GM19324 (cell line): Measurements from ENCODE around the gene NFILZ.

Experiments used
- ATAC-seq: cut with Tn5 transposase; IDR thresholded peaks from one replicate; pipeline ENCODE4 v1.9.1; 2021; ENCODE audit warnings: mild to moderate bottlenecking, moderate library complexity; ENCODE audit not compliant: unreplicated experiment, low FRiP score

The NFILZ gene, protein sequence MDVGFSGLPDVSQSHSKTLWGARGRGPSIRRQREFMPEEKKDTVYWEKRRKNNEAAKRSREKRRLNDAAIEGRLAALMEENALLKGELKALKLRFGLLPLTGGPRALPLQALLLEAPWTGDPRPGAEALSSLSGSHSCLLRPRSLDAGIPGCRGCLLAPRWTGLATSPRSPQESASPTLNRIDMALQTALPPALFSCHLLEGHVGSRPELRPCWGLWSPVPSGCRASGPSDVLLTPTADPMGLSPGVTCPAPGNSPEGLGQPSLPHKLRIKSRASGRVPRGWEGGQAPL

DNA sequence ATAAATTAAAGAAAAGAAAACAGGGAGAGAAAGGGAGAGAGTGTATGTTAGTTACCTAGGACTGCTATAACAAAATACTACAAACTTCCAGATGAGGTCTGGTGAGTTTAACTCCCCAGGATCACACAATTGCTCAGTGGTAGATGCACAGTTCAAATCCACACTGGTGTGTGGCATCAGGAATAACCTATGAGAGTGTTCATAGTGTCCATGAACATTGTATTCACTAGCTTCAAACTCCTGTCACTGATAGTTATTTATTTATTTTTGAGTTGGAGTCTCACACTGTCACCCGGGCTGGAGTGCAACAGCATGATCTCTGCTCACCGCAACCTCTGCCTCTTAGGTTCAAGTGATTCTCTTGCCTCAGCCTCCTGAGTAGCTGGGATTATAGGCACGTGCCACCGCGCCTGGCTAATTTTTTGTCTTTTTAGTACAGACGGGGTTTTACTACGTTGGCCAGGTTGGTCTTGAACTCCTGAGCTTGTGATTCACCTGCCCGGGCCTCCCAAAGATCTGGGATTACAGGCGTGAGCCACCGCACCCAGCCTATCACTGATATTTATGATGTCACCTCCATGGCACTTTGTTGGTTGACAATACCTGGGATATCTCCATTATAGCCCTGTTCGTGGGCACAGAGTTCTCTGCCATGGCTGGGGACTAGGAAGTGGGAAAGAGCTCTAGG lies at the start of gene NFILZ:
Gene NFILZ, plus strand, starts transcription at position 638 of the 688 bp plus-strand sequence. CDS start 46,133 bp downstream, outside the sequence.
- no peak for ATAC-seq

DNA sequence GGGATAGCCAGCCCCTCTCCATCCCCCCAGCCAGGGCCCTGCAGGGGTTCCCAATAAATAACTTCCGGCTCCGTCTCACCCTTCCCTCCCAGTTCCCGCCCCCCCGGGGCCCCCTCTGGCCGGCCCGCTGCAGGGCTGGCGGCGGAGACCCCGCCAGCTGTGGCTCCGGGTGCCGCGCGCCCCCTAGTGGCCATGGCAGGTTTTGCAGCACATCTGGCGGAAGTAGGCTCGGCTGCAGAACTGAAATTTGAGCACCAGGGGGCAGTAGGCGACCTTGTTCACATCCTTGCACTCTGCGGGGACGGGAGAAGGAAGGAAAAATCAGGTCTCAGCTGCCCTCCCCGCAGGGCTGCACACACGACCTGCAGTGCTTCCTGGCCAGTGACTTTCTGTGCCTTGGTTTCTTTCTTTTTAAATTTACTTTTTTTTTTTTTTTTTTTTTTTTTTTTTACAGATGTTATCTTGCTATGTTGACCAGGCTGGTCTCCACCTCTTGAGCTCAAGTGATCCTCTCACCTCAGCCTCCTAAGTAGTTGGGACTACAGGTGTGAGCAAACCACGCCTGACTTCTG lies 49.6 kb upstream of the NFILZ start:
- ATAC-seq = no peak

DNA sequence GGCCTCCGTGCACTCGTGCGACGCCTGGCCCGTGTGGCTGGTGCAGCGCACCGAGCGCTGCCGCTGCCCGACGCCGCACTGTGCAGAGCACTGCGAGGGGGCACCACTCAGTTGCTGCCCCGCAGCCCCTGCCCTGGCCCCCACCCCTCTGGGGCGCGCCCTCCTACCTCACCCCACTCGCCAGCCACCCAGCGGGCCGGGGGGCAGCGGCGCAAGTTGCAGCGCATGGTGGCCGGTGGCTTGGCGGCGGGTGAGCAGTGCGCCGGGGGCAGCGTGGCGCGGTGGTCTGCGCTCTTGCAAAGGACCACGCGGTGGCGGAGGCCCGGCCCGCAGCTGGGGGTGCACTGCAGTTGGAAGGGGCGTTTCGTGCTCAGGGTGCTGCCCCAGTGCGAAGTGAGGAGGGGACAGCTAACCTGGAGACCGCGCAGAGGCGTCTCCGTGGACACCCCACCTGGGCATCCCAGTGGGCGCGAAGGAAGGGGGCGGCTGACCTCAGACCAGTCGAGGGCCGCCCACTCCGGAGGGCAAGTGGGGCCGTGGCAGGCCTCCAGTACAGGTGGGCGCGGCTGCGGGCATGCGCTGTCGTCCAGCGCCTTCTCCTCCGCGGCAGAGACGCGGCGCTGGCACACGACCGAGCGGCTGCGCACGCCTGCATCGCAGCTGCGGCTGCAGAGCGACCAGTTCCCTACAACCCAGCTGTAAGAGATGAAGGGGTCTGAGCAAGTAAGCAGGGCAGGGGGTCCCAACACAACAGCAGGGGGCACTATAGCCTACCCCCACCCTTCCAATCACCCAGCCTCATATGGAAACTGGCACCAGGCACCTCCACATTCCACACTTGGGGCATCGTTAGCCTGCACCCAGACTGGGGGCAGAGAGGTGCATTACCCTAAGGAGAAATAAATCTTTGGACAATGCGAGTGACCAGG lies 45.2 kb upstream of the NFILZ start:
- ATAC-seq = no peak

DNA sequence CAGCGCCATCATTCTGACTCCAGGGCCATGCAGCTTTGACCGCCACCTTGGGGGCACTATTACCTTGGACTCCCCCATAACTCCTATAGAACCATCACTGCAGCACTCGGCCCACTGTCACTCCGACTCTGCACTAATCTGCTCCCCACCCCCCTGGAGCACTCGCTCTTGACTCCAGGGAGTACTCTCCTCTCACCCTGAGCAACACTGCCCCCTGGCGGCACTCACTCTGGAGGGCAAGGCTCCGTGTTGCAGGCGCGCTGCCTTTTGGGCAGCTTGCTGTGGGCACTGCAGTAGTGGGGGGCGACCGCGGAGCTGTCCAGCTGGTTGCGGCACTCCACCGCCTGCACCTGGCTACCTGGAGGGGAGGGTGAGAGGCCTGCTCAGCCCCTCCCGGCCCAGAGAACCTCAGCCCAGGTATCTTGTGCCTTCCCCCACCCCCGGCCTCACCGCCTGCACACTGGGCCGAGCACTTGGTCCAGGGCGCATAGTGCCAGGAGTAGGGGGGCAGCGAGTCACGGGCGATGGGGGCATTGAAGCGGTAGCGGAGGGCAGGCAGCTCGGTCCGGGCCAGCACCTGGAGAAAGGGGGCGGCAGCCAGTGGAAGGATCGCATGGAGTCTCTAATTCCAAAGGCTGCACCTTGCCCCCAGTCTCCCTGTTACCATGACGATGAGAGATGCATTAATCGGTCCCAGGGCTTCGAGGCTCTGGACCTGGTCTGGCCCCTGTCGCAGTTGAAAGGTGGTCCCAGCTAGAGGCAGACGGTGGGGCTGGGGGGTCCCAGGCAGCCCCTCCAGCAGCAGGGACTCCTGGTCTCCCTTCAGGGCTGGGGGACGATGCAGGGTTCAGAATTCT lies 44.3 kb upstream of the NFILZ start:
- ATAC-seq = no peak

DNA sequence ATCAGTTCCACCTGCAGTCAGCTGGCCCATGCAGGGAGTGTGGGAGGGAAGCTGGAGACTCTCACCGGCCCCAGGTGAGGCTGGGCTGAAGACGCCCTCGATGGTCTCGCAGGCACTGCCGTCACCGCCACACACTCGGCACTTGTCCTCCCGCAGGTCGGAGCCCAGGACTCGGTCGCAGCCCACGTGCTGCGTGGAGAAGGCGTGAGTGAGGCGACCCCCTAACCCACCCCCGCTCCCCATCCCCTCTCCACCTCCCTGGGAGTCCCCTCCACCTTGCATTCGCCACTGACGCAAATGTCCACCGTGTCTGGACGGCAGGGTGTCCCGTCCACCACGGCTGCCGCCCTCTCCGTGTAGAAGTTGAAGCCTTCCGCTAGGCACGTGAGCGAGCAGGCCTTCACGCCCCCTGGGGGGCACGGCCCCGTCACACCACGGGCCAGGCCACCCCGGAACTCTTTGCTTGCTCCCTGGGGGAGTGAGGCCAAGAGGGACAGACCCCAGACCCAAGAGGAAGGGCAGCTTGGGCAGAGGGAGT lies 41.2 kb upstream of the NFILZ start:
- no peak for ATAC-seq

DNA sequence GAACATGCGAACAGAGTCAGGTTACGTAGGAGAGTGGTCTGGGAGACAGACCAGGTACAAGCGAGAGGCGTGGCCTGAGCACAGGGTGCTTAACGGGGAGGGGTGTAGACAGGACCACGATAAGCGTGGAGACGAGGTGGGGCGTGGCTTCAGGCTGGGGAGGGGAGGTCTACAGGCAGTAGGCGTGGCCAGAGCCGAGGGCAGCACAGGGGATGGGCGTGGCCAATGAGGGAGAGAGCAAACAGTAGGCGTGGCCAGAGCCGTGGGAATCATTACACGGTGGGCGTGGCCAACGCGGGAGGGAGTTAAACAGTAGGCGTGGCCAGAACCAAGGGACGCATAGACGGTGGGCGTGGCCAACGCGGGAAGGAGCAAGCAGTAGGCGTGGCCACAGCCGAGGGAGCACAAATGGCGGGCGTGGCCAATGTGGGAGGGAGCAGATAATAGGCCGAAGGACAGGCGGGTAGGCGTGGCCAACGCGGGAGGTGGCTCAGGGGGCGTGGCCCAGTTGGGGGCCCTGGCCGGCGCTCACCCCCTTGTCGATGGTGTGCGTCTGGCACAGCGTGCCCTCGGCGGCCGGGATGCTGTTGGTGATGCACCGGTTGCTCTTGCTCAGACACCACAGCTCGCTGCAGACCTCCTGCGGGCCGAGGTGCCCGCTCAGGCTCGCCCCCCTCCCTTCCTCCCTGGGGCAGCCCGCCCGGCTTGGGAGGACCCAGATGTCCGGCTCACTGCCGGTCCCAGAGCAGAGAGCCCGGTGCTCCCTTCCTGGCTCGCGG lies 38.0 kb upstream of the NFILZ start:
- no peak for ATAC-seq

DNA sequence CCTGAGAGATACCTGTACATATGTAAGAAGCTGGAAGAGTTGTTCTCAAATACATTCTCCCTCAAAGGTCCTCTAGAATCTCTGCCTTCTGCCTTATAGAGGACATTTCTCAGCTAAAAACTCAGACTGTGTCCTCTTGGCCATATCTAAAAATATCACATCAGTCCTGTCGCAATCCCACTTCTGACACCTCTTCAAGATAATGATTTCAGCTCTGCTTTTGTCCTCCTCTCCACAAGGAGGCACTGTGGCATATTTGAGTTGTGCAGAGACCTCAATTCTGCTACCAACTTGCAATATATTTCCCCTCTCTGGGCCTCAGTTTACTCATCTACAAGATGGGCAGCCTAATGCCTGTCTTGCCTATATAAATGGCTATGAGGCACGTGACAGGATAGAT lies 36.5 kb upstream of the NFILZ start:
- no peak for ATAC-seq

DNA sequence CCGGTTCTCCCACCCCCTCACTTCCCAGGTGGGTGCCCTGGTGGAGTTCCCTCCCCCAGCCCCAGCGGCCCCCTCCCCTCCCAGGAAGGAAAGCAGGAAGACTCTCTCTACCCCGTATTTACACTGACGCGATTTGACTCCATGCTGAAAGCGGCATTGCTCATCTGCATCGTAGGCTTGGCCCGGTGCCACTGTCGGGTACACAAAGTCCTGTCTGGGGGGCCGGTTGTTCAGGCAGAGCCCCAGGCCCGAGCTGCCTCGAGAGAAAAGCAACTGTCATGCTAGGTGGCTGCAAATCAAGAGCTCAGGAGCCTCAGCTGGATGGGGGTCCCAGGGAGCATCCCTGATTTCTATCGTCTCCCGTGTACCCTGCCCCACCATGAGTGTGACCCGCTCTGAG lies 34.8 kb upstream of the NFILZ start:
- no peak for ATAC-seq

DNA sequence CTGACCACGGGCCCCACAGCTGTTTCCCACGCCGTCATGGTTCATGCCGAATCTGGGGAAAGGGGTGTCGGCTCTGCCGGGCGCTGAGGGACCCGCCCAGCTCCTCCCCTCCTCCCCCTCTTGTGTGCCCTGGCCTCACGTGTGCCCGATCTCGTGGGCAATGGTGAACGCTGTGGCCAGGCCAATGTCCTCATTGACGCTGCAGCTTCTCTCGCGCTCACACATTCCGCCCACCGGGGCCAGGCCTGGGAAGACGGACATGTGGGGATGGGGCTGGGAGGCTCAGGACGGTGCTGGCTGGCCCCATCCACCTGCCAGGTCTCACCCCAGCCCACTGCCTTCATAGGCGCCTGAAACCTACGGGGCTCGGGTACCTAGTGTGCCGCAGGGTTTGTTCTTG lies 34.3 kb upstream of the NFILZ start:
- ATAC-seq = no peak

DNA sequence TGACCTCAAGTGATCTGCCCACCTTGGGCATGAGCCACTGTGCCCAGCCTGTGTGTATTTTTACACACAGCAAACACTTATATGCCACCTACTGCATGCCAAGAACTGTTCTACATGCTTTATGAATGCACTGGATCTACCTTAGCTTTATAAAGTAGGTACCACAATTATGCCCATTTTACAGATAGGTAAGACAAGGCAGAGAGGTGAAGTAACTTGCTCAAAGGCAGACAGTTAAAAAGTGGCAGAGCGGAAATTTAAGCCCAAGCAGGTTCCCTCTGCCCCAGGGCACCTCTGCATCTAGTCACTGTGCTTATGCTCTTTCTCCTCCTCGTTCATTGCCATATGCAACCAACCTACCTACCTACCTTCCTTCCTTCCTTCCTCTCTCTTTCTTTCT lies 30.4 kb upstream of the NFILZ start:
- ATAC-seq = no peak

DNA sequence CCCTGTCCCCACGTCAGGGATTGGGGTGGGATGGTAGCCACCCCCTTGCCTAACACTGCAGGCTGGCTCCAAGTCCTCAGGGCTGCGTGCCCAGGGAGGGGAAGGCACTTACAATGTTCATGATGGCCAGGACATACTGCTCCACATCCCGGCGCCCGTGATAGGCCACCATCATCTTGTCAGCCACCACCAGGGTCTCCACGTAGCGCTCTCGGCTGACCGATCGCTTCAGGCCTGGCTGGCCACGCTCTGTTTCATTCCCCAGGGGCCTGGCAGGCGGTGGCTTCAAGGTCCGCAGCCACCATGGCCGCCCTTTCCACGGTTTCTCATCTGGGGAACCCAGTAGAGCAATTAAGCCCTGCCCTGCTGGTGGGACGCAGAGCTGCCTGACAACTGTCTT lies 29.6 kb upstream of the NFILZ start:
- no peak for ATAC-seq

DNA sequence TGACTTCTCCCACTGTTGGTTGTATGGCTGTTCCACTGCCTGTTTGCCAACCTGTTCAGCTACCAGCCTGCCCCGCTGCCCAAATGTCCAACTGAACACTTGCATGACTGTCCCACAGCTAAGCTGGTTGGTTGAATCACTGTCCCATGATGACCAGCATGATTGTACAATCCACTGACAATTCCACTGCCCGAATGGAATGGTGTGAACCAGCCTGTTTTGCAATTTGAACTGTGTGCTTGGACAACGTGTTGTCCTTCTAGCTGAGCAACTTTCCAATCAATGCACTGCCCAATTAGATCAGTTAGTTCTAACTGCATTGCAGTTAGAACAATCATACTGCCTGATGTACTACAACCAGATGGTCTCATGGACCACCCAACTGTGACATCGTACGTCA lies 28.6 kb upstream of the NFILZ start:
- no peak for ATAC-seq

DNA sequence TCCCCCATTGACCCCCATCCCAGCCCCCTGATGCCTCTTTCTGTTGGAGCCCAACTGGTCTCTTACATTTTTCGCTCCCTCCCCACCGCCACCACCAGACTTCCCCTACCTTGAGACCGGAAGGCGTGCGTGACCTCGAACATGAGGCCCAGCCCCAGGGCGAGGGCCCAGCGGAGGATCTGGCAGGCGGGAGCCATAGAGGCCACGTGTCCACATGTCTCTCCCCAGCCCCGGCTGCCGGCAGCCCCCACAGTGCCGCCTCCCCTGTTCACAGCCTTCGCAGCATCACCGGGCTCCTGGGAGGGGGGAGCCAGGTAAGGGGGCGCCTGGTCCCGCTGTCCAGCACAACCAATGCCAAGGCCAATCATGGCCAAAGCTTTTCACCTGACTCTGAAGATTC lies 24.9 kb upstream of the NFILZ start:
- no peak for ATAC-seq

DNA sequence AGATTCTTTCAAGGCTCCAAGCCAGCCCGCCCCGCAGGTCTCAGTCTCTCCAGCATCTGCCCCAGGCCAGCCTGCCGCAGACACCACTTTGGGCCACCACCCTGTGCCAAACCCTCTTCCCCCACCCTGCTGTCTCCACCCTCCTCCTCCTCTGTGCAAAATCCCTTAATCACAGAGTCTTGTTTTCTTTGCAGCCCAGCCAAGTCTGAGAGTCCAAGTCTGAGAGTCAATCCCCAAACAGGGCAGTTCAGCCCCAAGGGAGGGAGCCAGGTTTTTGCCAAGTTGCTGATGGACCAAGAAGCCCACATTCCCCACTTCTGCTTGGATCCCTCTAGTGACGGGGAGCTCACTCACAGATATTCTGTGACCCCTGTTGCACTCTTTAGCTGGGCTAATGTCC lies 23.0 kb upstream of the NFILZ start:
- no peak for ATAC-seq

DNA sequence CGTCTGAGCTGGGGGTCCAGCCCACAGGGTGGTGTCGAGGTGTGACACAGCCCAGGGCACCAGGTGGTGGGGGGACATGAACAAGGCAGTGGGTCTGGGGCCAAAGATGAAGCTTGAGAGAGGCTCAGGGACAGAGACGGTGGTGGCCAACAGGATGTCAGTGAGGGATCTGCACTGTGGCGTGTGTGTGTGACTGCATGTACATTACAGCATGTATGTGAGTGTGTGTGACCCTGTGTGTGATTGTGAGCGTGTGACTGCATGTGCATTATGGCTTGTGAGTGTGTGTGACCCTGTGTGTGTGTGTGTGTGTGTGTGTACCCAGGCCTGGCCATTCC lies 21.5 kb upstream of the NFILZ start:
- ATAC-seq = no peak

DNA sequence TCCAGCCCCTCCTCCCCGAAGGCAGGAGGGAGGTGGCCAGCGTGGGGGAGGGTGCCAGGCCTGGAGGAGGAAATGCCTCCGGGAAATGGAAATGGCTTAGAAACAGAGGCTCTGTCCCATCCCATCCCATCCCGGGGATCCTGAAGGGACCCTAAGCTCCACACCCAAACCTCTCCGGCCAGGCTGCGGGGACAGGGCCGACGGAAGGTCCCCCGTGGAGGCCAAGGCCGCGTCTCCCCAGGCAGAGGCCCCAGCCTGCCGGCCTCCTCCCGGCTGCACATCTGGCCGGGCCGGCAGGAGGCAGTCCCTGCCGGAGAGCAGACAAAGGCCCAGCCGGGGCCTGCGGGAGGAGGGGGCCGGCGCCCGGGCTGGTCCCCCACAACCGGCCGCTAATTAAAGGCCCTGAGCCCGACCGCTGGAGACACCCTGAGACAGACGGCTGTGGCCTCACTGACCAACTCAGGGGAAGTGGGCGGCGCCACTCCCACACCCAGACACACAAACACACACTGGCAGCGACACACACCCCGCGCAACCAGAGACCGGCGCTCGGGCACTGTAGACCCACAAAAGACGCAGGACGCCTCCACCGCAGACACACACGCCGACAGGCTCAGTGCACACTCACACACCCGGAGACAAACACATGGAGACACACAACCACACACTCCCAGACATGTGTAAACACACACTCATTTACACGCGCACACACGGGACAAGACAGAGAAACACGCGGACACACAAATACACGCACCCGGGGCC lies 21.0 kb upstream of the NFILZ start:
- ATAC-seq = no peak

DNA sequence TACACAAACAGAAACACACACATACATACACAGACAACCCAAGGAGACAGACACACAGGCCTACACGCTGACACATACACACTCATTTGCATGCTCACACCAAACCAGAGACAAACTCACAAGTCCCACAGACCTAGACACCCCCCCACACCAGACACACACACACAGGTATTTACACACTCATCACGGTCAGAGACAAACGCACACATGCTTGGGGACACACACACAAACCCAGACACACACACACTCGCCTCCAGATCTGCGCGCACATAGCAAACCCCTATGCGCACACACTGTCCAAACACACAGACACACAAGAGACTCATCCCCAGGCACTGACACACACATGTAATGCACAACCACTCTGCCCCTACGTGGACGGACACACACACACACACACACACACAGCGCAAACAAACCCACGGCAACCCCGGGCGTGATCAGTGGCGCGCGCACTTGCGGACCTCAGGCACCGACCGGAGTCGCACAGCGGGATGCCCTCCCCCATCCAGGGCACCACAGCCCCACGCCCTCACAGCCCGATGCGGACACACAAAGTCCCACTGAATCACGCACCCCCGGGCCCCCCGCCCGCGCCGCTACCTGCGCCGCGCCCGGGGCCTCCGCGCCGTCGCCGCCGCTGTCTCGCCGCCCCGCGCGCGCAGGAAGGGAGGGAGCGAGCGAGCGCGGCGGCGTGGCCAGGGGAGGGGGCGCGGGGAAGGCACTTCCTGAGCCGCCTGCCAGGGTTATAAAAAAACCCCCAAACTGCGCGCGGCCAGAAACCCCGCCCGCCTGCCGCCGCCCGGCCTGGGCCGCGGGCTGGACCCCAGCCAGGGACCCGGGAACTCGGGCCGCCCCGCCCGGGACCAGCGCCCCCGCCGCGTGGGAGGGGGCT lies 20.1 kb upstream of the NFILZ start, which contains the start of gene ADAMTS10:
Gene ADAMTS10, minus strand, starts transcription at position 675 of the 895 bp plus-strand sequence. CDS start 5,005 bp downstream, outside the sequence.
- no peak for ATAC-seq
